Stimulated activated naive B cell treated with anti-CD40 and anti-IgM and Interleukin-4, amounts not matched to agents 10 μg/mL and 1 μg/mL and 100 μg/mL, for 72 hours (primary cell): ENCODE data around the gene VAV2.

Source experiments
- ATAC-seq, 2 donors: fragments of 150-1000 bp; cut with Tn5 transposase; replicated peaks; 2 replicates each; pipeline ENCODE4 v1.10.0; 2021; ENCODE audit warnings: moderate library complexity in 1 of 2
- DNase-seq: peaks from one replicate; pipeline ENCODE4 v3.0.0; 2021
- H3K27ac Mint-ChIP-seq: one replicate; pipeline ENCODE4 v1.8.0; 2022; ENCODE audit warnings: mild to moderate bottlenecking, mixed read lengths
- H3K27me3 Mint-ChIP-seq, 2 donors: one replicate each; pipeline ENCODE4 v1.8.0; 2022; ENCODE audit warnings: mixed read lengths in 2 of 2
- H3K36me3 Mint-ChIP-seq, 2 donors: one replicate each; pipeline ENCODE4 v1.8.0; 2022; ENCODE audit warnings: mixed read lengths in 2 of 2, mild to moderate bottlenecking in 1 of 2
- H3K4me1 Mint-ChIP-seq, 2 donors: one replicate each; pipeline ENCODE4 v1.8.0; 2022; ENCODE audit warnings: mixed read lengths in 2 of 2, mild to moderate bottlenecking in 1 of 2
- H3K4me3 Mint-ChIP-seq, 2 donors: one replicate each; pipeline ENCODE4 v1.8.0; 2022; ENCODE audit warnings: mild to moderate bottlenecking in 2 of 2, mixed read lengths in 2 of 2, moderate library complexity in 1 of 2
- H3K9me3 Mint-ChIP-seq, 2 donors: one replicate each; pipeline ENCODE4 v1.8.0; 2022; ENCODE audit warnings: mixed read lengths in 2 of 2, mild to moderate bottlenecking in 1 of 2

The VAV2 gene

GRCh38 chr9:133953976-133954709, 38.0 kb downstream of the VAV2 start:
- Mint-ChIP-seq H3K27ac (peak overlapping the region; percentile 85), H3K9me3 (no peaks in the 10 kb centered on the region), H3K4me3 (peak overlapping the region; percentile 69), H3K4me1 (peaks cover 56 to 83% of the 10 kb centered on the region in 2 donors), H3K27me3 (no peaks in the 10 kb centered on the region), H3K36me3 (peaks cover 8 to 23% of the 10 kb centered on the region in 2 donors)
- peak; percentile 4 to 6 for ATAC-seq
- no peak for DNase-seq

- H3K27me3 Mint-ChIP-seq = no peaks in the 10 kb centered on the region
- ATAC-seq (no peak), DNase-seq (no peak)
- H3K4me3 Mint-ChIP-seq = peak overlapping the region; percentile 69
- no peaks in the 10 kb centered on the region for H3K9me3 Mint-ChIP-seq
- H3K4me1 Mint-ChIP-seq = peaks cover 54 to 83% of the 10 kb centered on the region in 2 donors
- H3K36me3 Mint-ChIP-seq = peaks cover 8 to 26% of the 10 kb centered on the region in 2 donors
- H3K27ac Mint-ChIP-seq = peak overlapping the region; percentile 51
Observed at GRCh38 chr9:133953621-133953975, 38.5 kb downstream of the VAV2 start.

DNA sequence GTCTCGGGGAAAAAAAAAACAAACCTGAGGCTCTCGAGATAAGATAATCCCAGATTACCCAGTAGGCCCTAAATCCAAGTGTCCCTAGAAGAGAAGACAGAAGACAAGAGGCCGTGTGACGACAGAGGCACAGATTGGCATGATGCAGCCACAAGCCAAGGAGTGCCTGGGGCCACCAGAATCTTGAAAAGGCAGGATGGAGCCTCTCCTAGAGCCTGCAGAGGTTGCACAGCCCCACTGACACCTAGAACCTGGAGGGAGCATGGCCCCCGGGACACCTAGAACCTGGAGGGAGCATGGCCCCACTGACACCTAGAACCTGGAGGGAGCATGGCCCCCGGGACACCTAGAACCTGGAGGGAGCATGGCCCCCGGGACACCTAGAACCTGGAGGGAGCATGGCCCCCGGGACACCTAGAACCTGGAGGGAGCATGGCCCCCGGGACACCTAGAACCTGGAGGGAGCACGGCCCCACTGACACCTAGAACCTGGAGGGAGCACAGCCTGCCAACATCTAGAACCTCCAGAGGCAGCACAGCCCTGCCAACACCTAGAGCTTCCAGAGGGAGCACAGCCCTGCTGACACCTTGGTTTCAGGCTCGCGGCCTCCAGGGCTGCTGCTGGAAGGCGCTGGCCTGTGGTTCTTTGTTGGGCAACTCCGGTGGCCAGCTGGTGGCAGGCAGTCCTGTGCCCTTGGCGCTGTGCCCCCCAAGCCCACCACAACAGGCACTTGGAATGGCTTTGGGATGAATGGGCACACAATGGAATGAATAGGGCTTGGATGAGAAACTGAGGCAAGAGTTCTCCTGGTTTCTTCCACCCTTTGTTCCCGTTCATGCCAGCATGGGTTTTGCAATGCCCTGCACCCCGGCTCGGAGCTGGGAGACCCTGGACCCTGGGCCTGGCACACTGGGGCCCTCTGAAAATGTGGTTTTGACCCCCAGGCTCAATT, 39.2 kb downstream of the VAV2 start:
- H3K27me3 Mint-ChIP-seq = no peaks in the 10 kb centered on the region
- H3K4me1 Mint-ChIP-seq = peaks cover 58 to 87% of the 10 kb centered on the region in 2 donors
- H3K27ac Mint-ChIP-seq = no peak overlapping the region
- no peaks in the 10 kb centered on the region for H3K9me3 Mint-ChIP-seq
- H3K4me3 Mint-ChIP-seq = no peak overlapping the region
- ATAC-seq (no peak), DNase-seq (no peak)
- peaks cover 14 to 33% of the 10 kb centered on the region in 2 donors for H3K36me3 Mint-ChIP-seq

DNA sequence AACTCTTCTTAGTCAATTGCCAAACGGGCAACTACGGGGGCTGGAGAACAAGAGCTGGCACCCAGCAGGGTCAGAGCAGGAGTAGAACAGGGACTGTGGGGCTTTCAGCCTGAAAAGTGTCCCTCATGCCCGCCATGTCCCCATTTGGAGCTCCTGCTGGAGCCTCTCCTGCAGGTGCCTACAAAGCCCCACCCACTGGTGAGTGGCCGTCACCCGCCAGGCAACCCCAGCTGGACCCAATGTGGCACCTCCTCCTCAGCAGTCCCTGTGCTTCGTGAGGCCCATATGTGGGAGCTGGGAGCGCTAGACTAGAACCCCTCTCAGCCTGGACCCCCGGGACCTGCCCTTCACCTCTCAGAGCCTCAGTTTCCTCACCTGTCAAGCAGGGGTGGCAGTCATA, 40.9 kb downstream of the VAV2 start:
- no peak overlapping the region for H3K4me3 Mint-ChIP-seq
- no peak for DNase-seq
- no peaks in the 10 kb centered on the region for H3K9me3 Mint-ChIP-seq
- H3K27ac Mint-ChIP-seq = peak overlapping the region; percentile 25
- peaks cover 60 to 89% of the 10 kb centered on the region in 2 donors for H3K4me1 Mint-ChIP-seq
- peaks cover 14 to 41% of the 10 kb centered on the region in 2 donors for H3K36me3 Mint-ChIP-seq
- no peaks in the 10 kb centered on the region for H3K27me3 Mint-ChIP-seq
- ATAC-seq = no peak

DNA sequence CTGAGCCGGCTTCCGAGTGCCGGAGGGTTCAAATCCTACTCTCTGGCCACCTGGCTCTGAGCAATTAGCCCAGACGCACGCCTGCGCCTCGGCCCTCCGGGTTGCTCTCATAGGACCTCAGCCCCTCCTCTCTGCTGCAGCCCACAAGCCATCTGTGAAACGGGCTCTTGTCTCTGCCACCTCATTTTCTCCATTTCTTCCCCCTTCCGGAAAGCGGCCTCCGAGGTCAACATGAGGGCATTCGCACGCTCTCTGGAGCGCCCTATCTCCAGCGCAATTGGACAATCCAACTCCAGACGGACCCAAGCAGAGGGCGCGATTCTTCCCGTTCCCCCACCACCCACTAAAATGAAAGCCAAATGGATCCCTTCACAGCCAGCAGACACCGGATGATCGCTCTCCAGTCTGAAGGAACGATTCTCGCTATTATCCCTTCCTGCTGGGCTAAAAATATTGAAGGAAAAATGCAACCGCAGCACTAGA, 41.5 kb downstream of the VAV2 start:
- H3K4me3 Mint-ChIP-seq = no peak overlapping the region
- ATAC-seq (no peak), DNase-seq (no peak)
- H3K4me1 Mint-ChIP-seq = peaks cover 61 to 89% of the 10 kb centered on the region in 2 donors
- no peaks in the 10 kb centered on the region for H3K27me3 Mint-ChIP-seq
- H3K27ac Mint-ChIP-seq = peak overlapping the region; percentile 20
- peaks cover 0 to 1% of the 10 kb centered on the region in 2 donors for H3K9me3 Mint-ChIP-seq
- peaks cover 16 to 43% of the 10 kb centered on the region in 2 donors for H3K36me3 Mint-ChIP-seq

DNA sequence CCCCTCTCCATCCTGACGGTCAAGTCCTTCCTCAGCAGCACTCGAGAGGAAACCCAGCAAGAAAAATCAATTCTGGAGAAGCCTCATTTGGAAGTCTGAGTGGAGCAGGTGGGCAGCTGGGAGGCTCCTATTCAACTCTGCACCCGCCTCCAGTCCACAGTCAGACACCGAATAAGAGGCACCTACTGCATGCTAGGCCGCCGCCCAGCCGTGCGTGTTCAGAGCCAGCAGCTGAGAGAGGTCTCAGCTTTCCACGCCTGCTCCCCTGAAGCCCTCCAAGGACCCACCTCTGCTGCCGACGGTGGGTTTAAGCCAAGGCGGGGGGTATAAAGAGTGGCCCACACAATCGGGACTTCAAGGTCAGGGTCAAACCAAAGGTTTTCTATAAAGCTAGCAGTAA, 41.9 kb downstream of the VAV2 start:
- no peak for ATAC-seq
- H3K27me3 Mint-ChIP-seq = no peaks in the 10 kb centered on the region

DNA sequence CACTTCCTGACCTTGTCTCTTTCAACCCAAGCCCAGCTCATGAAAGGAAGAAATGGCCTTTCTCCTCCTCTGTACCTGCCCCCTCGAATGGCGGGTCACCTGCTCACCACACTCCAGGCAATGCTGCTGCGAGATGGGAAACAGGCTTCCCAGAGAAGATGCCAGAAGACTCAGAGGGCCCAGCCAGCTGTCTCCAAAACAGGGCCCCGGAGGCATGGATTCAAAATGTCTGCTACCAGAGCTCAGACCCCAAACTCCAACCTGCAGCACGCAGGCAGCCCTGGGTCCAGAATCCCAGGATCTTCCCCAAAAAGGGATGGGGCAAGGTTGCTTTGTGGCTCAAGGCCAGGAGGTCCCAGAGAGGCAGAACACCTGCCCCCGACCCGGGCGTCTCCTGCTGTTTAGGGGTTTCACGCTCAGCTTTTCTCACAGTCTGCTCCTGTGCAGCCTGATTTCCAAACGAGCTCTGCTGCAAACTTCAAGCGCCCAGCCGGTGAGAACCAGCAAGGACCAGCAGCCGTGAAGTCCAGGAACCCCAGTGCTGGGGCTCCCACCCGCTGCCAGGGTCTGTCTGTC, 42.5 kb downstream of the VAV2 start:
- peaks cover 66 to 90% of the 10 kb centered on the region in 2 donors for H3K4me1 Mint-ChIP-seq
- H3K4me3 Mint-ChIP-seq = peak overlapping the region in 1 of 2 donors; percentile 23
- H3K27ac Mint-ChIP-seq = peak overlapping the region; percentile 78
- H3K9me3 Mint-ChIP-seq = peaks cover 0 to 2% of the 10 kb centered on the region in 2 donors
- ATAC-seq (no peak), DNase-seq (no peak)
- peaks cover 17 to 50% of the 10 kb centered on the region in 2 donors for H3K36me3 Mint-ChIP-seq
- no peaks in the 10 kb centered on the region for H3K27me3 Mint-ChIP-seq

More for the DNA sequence above, 41.9 kb downstream of the VAV2 start:
- Mint-ChIP-seq H3K9me3 (peaks cover 0 to 2% of the 10 kb centered on the region in 2 donors), H3K4me3 (no peak overlapping the region), H3K27ac (no peak overlapping the region), H3K36me3 (peaks cover 17 to 48% of the 10 kb centered on the region in 2 donors), H3K4me1 (peaks cover 65 to 90% of the 10 kb centered on the region in 2 donors)
- DNase-seq = no peak

GRCh38 chr9:133948561-133949485, 43.3 kb downstream of the VAV2 start:
- Mint-ChIP-seq H3K9me3 (peaks cover 0 to 2% of the 10 kb centered on the region in 2 donors), H3K36me3 (peaks cover 15 to 48% of the 10 kb centered on the region in 2 donors), H3K27me3 (no peaks in the 10 kb centered on the region), H3K4me1 (peaks cover 65 to 90% of the 10 kb centered on the region in 2 donors), H3K27ac (peak overlapping the region; percentile 89), H3K4me3 (peak overlapping the region in 1 of 2 donors; percentile 23)
- DNase-seq (no peak), ATAC-seq (no peak)

DNA sequence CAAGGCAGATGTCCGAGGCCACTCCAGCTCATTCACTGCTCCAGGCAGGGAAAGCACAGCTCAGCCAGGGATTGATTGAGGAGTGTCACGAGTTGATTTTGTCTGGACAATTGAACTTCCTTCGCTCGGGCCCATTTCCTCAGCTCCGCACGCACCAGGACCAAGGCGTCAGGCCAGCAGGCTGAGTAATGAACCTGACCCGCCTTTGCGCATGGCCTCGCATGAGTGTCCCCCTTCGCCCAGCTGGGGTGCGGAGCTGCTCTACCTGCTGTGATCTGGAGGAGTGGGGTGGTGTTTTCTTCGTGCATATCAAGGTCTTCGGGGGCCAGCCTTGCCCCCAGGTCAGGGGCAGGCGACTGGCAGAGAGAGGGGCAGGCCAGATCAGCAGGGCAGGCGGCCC, 44.0 kb downstream of the VAV2 start:
- Mint-ChIP-seq H3K27me3 (no peaks in the 10 kb centered on the region), H3K9me3 (peaks cover 0 to 2% of the 10 kb centered on the region in 2 donors), H3K4me1 (peaks cover 68 to 93% of the 10 kb centered on the region in 2 donors), H3K27ac (peak overlapping the region; percentile 89), H3K4me3 (peak overlapping the region in 1 of 2 donors; percentile 13), H3K36me3 (peaks cover 15 to 46% of the 10 kb centered on the region in 2 donors)
- no peak for DNase-seq
- no peak for ATAC-seq

DNA sequence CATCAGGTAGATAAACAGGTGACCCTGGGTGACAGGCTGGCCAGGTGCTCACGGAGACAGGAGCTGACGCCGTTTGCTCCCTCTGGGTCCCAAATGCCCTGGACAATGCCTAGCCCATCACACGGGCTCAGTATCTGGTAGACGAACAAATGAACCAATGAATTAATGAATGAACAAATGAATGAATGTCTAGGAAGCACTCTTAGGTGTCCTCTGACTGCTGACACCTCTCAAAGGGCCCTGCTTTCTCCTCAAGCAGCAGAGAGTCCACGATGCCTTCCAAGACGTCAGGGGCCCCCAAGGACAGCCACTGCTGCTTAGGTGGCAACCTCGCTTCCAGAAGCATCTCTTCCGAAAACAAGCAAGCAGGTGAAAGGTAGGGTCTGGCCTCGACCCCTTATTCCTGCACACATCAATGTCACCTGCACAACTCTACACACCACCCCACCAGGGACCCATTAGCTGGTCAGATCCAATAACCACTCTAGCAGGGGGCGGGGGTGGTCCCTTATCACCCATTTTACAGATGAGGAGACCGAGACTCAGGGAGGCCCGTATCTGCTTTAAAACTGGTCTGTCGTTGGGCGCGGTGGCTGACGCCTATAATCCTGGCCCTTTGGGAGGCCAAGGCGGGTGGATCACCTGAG, 45.2 kb downstream of the VAV2 start:
- H3K36me3 Mint-ChIP-seq = peaks cover 19 to 46% of the 10 kb centered on the region in 2 donors
- ATAC-seq (no peak), DNase-seq (no peak)
- H3K9me3 Mint-ChIP-seq = peaks cover 0 to 2% of the 10 kb centered on the region in 2 donors
- H3K4me3 Mint-ChIP-seq = peak overlapping the region in 1 of 2 donors; percentile 78
- H3K4me1 Mint-ChIP-seq = peaks cover 67 to 95% of the 10 kb centered on the region in 2 donors
- H3K27me3 Mint-ChIP-seq = no peaks in the 10 kb centered on the region
- peak overlapping the region; percentile 97 for H3K27ac Mint-ChIP-seq

DNA sequence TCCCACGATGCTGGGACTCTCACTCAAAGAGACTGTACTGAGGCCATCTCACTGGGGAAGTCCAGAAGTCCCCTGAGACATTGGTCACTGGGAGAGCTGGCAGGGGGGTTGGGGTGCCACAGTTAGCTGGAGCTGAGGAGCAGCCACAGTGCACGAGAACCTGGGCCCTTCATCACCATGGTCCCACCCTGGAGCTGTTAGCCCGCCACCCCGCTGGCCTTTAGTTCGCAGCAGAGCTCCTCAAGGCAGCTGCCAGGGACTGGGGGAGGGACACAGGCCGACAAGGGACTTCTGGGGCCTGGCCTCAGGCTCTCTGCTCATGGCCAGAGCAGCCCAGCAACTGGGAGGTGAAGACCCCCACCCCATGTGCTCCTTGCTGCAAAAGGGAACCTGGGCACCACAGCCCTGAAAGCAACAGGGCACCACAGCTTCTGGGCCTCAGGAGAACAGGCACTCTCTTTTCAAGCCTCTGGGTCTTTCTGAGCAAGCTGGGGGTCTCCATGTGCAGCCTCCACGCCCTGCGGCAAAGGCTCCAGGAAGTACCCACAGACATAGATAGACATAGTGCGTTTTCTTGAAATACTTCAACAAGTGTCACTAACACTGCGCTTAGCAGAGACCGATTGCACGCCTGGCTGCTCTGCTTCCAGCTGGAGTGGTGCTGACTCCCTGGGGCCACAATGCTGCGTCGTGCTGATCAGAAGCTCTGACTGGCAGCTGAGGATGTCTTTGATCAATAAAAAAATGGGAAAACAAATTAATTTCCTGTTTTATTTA, 46.0 kb downstream of the VAV2 start:
- Mint-ChIP-seq H3K9me3 (peaks cover 0 to 2% of the 10 kb centered on the region in 2 donors), H3K27ac (peak overlapping the region; percentile 97), H3K4me3 (peak overlapping the region; percentile 78 to 81), H3K27me3 (no peaks in the 10 kb centered on the region), H3K36me3 (peaks cover 25 to 50% of the 10 kb centered on the region in 2 donors), H3K4me1 (peaks cover 68 to 94% of the 10 kb centered on the region in 2 donors)
- DNase-seq (peak; percentile 74), ATAC-seq (peak; percentile 70 to 73)

- DNase-seq (peak; percentile 88), ATAC-seq (peak; percentile 84 to 87)
- peaks cover 65 to 93% of the 10 kb centered on the region in 2 donors for H3K4me1 Mint-ChIP-seq
- peak overlapping the region; percentile 78 to 81 for H3K4me3 Mint-ChIP-seq
- peaks cover 0 to 2% of the 10 kb centered on the region in 2 donors for H3K9me3 Mint-ChIP-seq
- H3K27ac Mint-ChIP-seq = peak overlapping the region; percentile 97
- H3K36me3 Mint-ChIP-seq = peaks cover 30 to 51% of the 10 kb centered on the region in 2 donors
- H3K27me3 Mint-ChIP-seq = no peaks in the 10 kb centered on the region
Observed at GRCh38 chr9:133945314-133945975, 46.7 kb downstream of the VAV2 start.
